MM.1S (cell line): ENCODE measurements around the gene THADA.

Experiments
- CTCF ChIP-seq: fragments of 300-600 bp; sonication (generic); IDR thresholded peaks from 2 replicates; pipeline ENCODE4 v1.5.1; 2016; ENCODE audit warnings: antibody characterized with exemption, low read length, mixed read lengths
- EZH2 ChIP-seq: fragments of 300-600 bp; sonication (generic); optimal IDR thresholded peaks from 2 replicates; pipeline ENCODE3; 2017; ENCODE audit warnings: low read depth, mild to moderate bottlenecking, antibody characterized with exemption, low read length, mixed read lengths

GRCh38 chr2:43383533-43383932 is 212.3 kb downstream of the THADA start:
- TF ChIP-seq CTCF (no peak), EZH2 (no peak)
